ENCODE data around the gene ZNF337.
"Not testable (repeated sequence)": the region's sequence is repeated elsewhere in the genome, so short reads cannot be mapped to it uniquely, and the experiment has no call there.

GRCh38 chr20:25704303-25704702 is 7.7 kb upstream of the ZNF337 start:
- not testable (repeated sequence) for TF ChIP-seq CTCF, POLR2A, POLR2AphosphoS5, EP300 (IDR thresholded peaks at IDR 0.05)

Data from stomach (tissue), 4 donors.